Measurements from ENCODE around the gene COL8A1.

Gene COL8A1

GRCh38 chr3:99645277-99646106 lies 7.1 kb downstream of the COL8A1 start:
- peak; percentile 86 for DNase-seq (ENCODE audit: low read depth)
- TF ChIP-seq CTCF (conservative IDR thresholded peaks at IDR 0.05; ENCODE audit: low read length): peak; percentile 69
- H3K4me3 ChIP-seq (ENCODE audit: low read length): no peak overlapping the region; the same call in none of the 2 replicates

- no peak overlapping the region; the same call in 1 of the 2 replicates for H3K4me3 ChIP-seq (ENCODE audit: low read length)
- peak; percentile 78 for DNase-seq (ENCODE audit: low read depth)
- no peak for TF ChIP-seq CTCF (conservative IDR thresholded peaks at IDR 0.05; ENCODE audit: low read length)
Observed at GRCh38 chr3:99646107-99646435, 7.7 kb downstream of the COL8A1 start.

- no peak for DNase-seq (ENCODE audit: low read depth)
- TF ChIP-seq CTCF (conservative IDR thresholded peaks at IDR 0.05; ENCODE audit: low read length): no peak
- no peak overlapping the region for H3K4me3 ChIP-seq (ENCODE audit: low read length)
Observed at GRCh38 chr3:99647081-99647480, 8.7 kb downstream of the COL8A1 start.

- DNase-seq (ENCODE audit: low read depth): peak; percentile 60
- no peak for TF ChIP-seq CTCF (conservative IDR thresholded peaks at IDR 0.05; ENCODE audit: low read length)
- H3K4me3 ChIP-seq (ENCODE audit: low read length): no peak overlapping the region
Observed at GRCh38 chr3:99648101-99648500, 9.7 kb downstream of the COL8A1 start.

- no peak overlapping the region for H3K4me3 ChIP-seq (ENCODE audit: low read length)
- DNase-seq (ENCODE audit: low read depth): no peak
- TF ChIP-seq CTCF (conservative IDR thresholded peaks at IDR 0.05; ENCODE audit: low read length): no peak
Observed at GRCh38 chr3:99648516-99648915, 10.1 kb downstream of the COL8A1 start.

- peak; percentile 70 for DNase-seq (ENCODE audit: low read depth)
- no peak for TF ChIP-seq CTCF (conservative IDR thresholded peaks at IDR 0.05; ENCODE audit: low read length)
- no peak overlapping the region for H3K4me3 ChIP-seq (ENCODE audit: low read length)
Observed at GRCh38 chr3:99651531-99651930, 13.1 kb downstream of the COL8A1 start.

- DNase-seq (ENCODE audit: low read depth): peak; percentile 50
- TF ChIP-seq CTCF (conservative IDR thresholded peaks at IDR 0.05; ENCODE audit: low read length): no peak
- no peak overlapping the region for H3K4me3 ChIP-seq (ENCODE audit: low read length)
Observed at GRCh38 chr3:99656624-99657023, 18.2 kb downstream of the COL8A1 start.
